GM12891 (cell line): ENCODE results near the gene SLC26A11.

Source experiments
- POLR2A ChIP-seq: IDR thresholded peaks from 2 replicates; pipeline ENCODE4 v1.6.1; 2011; ENCODE audit warnings: low read depth, low read length, control low read depth
- POLR2AphosphoS5 ChIP-seq: IDR thresholded peaks from 2 replicates; pipeline ENCODE4 v1.6.1; 2011; ENCODE audit warnings: low read depth, low read length, control low read depth
- POU2F2 ChIP-seq: IDR thresholded peaks from 2 replicates; pipeline ENCODE4 v1.6.1; 2011; ENCODE audit warnings: low read depth, mild to moderate bottlenecking, control low read depth, low read length, moderate library complexity
- SPI1 ChIP-seq: IDR thresholded peaks from 2 replicates; pipeline ENCODE4 v1.6.1; 2011; ENCODE audit warnings: low read depth, low read length, control low read depth
- TAF1 ChIP-seq: IDR thresholded peaks from 2 replicates; pipeline ENCODE4 v1.6.1; 2011; ENCODE audit warnings: low read depth, low read length, control low read depth

- TF ChIP-seq POLR2AphosphoS5 (no peak), POU2F2 (no peak), POLR2A (no peak), SPI1 (no peak), TAF1 (no peak)
These were observed 41.7 kb downstream of the SLC26A11 start for GRCh38 chr17:80261895-80262279.
